ENCODE data around the gene PDE4B.

DNA sequence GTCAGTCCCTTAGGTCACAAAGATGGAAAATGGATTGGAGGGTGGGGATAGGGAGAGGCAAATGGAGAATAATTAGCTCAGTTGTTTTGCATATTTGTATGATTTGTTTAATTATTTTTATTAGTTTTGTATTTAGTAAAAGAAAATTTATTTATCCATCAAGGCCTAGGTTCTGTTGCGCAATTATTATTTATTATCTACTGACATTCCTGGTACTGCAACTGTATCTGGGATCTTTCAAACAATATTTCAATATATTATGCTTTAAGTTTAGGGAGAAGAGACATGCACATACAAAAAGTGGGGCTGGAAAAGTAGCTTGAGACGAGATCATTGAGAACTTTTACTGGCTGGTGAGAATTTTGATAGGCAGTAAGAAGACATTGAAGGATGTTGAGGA, 424.9 kb downstream of the PDE4B start:
- TF ChIP-seq, protein P1, sequence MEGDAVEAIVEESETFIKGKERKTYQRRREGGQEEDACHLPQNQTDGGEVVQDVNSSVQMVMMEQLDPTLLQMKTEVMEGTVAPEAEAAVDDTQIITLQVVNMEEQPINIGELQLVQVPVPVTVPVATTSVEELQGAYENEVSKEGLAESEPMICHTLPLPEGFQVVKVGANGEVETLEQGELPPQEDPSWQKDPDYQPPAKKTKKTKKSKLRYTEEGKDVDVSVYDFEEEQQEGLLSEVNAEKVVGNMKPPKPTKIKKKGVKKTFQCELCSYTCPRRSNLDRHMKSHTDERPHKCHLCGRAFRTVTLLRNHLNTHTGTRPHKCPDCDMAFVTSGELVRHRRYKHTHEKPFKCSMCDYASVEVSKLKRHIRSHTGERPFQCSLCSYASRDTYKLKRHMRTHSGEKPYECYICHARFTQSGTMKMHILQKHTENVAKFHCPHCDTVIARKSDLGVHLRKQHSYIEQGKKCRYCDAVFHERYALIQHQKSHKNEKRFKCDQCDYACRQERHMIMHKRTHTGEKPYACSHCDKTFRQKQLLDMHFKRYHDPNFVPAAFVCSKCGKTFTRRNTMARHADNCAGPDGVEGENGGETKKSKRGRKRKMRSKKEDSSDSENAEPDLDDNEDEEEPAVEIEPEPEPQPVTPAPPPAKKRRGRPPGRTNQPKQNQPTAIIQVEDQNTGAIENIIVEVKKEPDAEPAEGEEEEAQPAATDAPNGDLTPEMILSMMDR (IDR thresholded peaks at IDR 0.05; ENCODE audit: insufficient read depth, low read depth, low read length), result no peak
- no peak for TF ChIP-seq EZH2 (IDR thresholded peaks at IDR 0.05; ENCODE audit: insufficient read depth, low read length)
